GOT3 (cell line): Measurements from ENCODE around the gene SSH2.

Experiments
- DNase-seq: peaks from one replicate; lab custom pipeline; 2025; ENCODE audit warnings: mixed read lengths; lab: John Stamatoyannopoulos, UW

Gene SSH2

DNA sequence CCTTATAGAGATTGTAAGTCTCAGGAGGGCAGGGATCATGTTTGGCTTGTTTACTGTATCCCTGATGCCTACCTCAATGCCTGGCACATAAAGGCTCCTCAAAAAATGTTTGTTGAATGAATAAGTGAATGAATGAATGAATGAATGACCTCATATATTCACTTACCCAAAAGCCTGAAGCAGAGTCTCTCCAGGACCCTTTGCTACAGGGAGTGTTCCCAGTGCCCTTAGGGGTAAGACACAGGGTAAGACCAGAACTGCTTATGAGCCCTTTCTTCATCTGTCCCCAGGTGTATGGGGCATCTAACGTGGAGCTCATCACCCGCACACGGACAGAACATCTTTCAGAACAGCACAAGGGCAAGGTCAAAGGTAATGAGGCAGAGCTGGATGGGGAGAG lies 319.6 kb downstream of the SSH2 start:
- no peak for DNase-seq

DNA sequence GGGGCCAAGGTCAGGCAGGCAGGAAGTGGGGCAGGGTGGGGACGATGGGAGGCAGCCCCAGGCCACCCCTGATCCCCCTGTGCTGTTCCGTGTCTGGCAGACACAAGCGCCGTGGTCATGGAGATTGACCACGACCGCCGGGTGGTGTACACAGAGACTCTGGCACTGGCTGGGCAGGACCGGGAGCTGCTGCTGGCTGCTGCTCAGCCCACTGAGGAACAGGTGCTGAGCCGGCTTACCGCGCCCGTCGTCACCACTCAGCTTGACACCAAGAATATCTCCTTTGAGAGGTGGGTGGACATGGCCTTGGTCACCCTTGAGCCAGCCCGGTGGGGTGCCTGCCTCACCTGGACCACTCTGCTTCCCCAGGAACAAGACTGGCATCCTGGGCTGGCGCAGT lies 321.0 kb downstream of the SSH2 start:
- no peak for DNase-seq

DNA sequence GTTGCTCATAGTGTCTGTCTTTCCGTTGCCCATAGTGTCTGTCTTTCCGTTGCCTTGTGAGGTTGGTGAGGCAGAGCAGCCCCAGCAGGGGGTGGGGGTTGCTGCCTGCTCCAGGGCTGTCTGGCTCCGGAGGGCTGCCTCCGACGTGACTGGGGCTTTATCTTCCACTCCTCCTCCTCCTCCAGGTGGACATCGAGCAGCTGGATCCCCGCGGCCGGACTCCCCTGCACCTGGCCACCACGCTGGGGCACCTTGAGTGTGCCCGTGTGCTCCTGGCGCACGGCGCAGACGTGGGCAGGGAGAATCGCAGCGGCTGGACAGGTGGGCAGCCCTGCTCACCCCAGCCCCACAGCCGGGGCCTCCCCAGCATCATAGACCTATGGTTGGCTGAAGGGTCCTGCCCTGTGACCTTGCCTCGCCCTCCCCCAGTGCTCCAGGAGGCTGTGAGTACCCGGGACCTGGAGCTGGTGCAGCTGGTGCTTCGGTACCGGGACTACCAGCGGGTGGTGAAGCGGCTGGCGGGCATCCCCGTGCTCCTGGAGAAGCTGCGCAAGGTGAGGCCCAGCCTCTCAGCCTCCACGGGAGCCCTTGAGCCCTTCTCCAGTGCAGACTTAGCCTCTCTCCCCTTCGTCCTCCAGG lies 322.4 kb downstream of the SSH2 start:
- DNase-seq: no peak

DNA sequence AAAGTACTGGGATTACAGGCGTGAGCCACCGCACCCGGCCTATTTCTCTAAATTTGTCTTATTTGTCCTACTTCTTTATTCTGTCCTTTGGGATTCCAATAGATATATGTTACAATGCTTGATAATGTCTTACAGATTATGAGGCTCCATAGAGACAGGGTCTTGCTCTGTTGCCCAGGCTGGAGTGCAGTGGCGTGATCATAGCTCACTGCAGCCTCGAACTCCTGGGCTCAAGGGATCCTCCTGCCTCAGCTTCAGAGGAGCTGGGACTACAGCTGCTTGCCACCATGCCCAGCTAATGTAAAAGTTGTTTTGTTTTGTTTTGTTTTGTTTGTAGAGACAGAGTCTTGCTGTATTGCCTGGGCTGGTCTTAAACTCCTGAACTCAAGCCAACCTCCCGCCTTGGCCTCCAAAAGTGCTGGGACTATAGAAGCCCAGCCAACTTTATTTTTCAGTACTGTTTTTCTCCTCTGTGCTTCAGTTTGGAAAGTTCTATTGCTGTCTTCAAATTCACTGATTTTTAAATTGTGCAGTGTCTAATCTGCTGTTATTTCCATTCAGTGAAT lies 326.8 kb downstream of the SSH2 start:
- no peak for DNase-seq

DNA sequence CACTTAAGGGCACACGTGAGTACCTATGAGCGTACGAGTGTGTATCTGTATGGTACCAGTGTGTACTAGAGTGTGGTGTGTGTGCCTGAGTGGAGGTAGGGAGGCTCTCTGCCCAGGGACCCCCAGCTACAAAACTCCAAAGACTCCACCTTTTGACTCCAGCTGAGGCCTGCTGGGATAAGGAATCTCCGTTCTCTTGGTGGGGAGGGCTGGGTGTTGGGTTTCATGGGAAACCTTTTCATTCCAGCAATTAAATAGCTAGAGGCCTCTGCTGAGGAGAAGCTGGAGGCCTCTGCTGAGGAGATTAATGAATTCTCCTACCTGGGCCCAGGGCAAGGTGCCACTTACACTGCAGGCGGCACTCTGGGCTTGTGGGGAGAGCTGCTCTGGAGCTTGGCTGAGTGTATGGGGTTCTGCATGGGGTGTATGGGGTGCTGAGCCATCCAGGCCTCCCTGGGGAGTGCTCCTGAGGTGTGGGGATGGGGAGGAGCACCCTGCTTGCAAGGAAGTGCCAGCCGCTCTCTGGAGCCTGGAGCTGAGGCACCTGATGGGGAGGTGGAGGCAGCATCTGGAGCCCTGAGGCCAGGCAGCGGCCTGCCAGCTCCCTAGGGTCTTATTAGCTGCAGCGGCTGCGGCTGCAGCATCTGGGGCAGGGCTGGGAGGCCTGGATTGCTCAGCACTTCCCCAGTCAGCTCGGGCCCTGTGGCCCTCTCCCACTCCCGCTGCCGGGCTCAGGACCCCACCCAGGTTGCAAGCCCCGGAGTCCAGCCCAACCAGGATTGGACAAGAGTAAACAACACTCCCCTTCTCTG lies 332.5 kb downstream of the SSH2 start:
- DNase-seq: no peak

DNA sequence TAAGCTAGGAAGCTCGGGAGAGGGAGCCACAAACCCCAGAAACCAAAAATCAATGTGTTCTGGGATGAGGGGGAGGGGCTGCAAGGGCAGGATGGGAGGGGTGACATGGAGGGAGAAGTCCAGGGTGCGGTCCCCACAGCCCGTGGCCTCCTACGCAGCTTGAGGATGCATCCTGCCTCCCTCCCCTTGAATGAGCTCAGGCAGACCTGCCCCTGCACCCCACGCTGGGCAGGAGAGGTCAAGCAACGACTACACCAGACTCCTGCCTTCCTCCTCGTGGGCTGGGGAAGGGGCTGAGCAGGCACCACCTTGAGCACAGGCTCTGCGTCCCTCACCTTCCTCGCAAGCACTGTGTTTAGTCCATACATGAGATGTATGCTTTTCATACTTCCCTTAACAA lies 333.2 kb downstream of the SSH2 start:
- DNase-seq: no peak

DNA sequence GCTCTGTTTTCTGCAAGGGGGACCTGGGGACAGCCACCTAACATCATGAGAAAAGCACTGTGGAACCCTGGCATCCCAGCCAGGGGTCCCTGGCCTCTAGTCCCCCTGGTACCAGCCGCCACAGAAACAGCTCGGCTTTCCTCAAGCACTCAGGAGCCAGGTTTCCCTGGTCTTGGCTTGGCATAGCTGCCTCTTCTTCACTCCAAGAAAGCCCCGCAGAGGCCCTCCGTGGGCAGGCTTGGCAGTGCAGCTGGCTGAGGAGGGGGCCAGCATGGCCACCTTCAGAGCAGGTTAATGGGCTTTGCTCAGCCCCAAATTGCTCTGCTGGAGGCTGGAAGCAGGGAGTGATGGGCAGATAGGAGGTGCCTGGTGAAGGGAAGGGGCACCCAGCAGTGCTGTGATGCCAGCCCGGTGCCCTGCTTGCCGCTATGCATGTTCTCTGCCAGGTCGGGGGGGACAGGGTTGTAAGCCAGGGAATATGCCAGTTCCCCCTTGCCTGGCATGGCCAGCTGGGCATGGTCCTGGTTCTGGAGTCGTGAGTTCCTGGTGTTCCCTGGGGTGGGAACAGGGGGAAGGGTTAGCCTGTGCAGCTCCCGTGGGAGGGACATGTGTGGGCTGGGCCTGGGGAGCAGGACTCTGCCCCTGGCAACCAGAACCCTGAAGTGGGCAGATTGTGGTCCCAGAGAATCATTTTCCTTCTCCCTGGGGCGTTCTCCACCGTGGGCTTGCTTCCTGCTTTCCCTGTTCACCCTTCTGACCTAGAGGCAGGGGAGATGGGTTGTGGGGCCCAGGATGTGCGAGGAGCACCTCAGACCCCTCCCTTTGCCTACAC lies 333.9 kb downstream of the SSH2 start:
- DNase-seq: no peak

DNA sequence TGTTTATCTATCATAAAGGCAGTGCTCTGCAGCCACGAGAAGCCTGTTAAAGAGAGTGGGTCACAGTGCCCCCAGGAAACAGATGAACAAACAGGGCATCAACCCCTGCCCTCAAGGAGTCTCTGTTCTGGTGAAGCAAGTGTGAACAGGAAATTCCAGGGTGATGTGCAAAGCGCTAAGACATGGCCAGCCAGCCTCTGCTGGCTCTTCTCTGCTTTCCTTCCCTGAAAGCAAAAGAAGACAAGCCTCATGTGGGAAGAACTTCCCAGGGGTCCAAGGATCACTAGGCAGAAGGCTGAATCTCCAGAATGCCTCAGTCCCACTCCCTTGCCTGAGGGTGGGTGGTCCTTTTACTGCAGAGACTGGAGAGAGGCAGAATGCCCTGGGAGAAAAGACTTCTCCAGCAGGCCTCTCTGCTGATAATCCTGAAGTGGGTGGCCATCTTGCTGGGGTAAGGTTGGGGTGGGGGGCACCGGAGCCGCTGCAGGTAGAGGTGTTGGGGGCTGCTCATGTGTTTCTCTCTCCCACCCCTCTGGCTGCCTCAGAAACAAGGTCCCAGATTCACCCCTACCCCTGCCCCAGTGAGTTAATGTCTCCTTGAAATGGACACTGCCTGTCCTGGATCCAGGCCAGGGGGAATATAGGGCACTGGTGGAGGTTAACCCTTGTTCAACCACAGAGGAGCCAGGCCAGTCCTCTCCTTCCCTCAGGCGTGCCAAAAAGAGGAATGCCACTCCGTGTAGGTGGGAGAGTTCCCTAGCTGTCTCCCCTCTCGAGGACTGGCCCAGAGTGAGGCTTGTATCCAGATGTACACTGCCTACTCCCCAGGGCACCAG lies 334.7 kb downstream of the SSH2 start:
- DNase-seq: no peak

DNA sequence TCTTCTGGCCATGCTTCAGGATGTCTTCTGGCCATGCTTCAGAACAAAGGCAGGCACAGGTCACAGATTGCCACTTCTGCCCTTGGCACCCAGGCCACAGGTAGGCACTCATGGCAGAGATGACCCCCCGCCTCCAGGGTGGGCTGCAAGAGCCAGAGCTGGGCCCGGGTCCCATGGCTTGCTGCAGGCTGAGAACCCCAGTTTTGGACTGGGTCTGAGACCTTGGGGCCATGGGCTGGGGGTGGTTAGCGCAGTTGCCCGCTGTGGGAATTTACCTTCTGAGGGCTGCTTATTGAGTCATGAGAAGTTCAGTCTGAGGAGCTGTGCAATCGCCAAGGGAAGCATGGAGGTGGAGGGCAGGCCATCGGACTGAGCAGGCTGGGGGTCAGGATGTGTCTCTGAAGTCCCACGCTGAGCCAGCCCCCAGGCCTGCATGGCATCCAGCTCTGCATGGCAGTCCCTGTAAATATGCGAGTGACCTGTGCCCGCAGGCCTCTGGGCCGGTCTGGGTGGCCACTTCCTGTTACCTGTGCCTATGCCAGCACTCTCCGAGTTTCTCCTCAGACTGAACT lies 335.4 kb downstream of the SSH2 start:
- no peak for DNase-seq

DNA sequence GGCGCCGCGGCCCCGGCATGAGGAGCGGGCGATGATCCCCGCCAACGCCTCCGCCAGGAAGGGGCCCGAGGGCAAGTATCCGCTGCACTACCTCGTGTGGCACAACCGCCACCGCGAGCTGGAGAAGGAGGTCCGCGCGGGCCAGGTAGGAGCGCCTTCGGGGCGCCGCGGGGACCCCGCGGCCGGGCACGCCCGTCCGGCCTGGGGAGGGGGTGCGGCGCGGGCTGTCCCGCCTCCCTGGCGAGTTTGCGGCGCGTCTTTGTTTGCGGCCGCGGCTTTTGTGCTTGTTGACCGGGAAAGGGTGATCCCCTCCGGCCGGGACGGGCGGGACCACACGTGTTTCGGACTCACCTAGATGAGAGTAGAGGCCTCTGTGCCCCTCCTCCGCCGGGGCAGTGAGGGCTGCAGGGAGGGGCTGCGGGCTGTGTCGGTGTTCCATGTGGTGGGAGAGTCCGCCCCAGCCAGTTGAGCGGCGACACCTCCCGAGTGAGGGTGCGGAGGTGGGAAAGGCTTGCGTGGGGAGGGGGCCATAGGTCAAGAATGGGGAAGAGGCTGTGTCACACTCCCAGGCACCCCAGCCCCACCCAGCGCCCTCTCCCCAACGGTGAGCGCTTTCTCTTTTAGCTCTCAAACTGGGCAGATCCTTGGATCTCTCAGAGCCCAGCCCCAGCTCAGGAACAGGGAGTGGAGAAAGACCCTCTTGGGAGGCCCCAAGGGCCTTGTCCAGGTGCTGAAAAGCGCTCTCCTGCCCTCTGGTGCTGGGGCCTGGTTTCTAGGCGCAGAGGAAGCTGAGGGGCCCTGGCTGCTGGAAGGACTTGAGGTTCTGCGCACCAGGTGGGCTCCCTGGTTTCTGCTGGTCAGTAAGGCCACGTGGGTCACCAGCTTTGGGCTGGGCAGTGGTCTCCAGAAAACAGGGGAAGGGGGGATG lies 336.2 kb downstream of the SSH2 start:
- no peak for DNase-seq

DNA sequence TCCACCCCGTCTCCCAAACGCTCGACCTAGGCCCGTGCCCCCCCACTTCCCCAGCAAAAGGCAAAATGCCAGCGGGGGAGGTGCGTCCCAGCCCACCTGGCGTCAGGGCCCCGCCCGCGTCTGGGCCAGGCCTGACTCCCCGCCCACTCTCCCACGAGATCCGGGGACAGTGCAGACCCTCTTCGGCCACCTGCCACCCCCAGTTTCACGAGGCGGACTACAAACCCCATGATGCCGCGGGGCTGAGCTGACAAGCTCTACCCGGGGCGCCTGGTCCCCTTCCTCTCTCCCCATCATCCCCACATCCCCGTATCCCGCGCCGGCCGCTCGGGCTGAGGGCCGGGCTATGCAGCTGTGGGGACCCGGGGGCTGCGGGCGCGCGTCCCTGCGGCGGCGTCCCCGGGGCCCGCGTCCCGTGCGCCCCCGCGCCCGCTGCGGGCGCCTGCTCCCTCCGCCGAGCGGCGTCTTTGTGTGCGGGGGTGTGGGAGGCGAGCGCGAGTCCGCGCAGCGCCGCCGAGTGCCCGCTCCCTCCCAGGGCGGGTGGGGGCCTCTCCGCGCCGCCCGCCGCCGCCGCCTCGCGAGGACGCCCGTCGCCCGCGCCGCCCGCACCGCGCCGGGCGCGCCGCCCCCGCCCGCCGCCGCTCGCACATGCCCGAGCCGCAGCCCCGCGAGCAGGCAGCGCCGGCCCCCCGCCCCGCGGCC lies 337.0 kb downstream of the SSH2 start, which contains the start of gene ANKRD13B:
TSS of gene ANKRD13B (plus strand) at position 283 of the 702 bp plus-strand sequence. CDS start 490 bp downstream, outside the sequence.
- no peak for DNase-seq

DNA sequence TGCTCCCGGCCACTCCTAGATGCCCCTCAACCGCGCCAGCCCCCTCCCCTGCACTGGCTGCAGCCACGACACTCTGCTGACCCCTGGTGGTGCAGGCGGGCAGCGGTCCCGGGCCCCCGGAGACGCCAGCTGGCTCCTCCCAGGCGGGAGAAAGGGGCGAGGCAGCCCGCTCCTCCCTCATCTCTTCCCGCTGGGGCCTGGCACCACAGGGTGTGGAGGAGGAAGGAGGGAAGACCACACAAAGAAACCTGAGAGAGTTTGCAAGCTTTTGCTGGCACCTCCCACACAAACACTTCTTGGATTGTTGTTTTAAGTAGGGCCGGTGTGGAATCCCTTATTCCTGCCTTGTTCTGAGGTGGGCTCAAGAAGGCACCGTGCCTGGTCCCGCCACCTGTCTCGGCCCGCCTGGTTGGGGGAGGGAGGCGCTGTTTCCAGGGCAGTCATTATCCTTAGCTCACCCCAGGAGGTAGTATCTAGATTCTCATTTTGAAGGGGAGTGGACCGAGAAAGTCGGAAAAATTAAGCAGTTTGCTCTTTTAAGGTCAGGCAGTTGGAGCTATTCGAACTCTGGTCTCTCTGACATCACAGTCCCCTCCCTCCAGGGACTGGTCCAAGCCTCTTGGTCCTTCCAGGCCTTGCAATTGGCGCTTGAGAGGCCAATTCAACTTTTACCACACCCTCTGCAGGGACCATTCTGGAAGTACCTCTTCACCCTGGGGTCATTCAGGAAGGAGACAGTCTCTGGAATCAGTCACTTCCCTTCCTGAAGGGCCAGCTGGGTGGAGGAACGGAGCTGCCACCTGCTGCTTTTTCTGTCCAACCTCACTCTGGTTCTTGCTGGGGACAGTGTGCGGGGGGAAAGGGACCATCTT lies 338.1 kb downstream of the SSH2 start:
- DNase-seq: peak; percentile 42

DNA sequence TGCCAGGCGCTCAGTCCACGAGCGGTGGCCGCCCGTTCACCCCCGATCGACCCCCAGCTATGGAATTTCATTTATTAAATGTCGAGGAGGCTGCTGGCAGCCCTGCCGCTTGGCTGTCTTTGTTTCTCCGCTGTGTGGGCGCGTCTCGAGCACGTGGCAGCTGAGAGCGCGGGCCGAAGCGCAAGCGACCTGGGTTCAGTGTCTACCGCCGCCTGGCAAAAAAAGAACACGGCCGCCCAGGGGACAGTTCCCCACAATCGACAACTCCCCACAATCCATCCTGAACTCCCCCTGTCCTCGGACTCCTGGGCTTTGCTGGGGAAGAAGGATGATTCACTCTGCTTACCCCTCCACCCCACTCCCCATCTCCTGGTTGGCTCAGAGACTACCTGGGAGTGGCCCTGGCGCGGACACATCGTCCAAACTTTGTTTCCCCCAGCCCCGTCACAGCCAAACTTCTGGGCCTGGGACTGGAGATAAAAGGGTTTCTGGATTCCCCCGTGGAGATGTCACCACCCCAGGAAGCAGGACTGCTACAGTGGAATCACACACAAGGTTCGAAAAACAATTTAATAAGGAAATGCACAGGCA lies 338.8 kb downstream of the SSH2 start:
- DNase-seq: no peak

DNA sequence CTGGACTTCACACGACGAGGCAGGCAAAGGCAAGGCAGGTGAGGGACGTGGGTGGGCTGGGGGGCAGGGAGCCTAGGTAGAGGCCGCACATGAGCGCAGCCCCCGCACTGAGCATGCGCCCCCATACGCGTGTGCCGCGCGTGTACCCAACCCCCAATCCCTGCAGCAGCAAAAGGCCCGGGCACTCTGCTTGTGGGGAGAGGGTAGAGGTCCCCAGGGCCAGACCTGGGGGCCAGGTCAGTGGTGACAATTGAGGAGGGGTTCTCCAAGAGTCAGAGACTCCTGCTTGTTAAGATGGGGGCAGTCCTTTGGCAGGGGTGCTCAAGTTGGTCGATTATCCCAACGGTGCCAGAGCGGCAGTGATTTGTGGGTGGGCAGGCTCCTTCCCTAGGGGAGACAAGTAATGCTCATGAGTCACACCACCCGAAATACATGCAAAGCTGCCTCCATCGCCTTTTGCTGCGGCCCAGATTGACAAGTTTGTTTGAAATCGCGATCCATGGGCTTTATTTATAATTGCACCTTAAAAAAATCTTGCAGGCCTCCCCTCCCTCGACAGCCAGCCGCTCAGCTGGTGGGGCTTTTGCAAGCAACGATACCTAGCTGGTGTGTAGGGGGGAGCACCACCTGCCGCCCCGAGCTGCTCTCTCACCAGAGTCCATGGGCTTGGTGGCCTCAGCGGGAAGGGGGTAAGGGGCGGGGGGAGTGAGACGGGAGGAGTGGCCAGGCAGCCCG lies 339.4 kb downstream of the SSH2 start:
- no peak for DNase-seq

DNA sequence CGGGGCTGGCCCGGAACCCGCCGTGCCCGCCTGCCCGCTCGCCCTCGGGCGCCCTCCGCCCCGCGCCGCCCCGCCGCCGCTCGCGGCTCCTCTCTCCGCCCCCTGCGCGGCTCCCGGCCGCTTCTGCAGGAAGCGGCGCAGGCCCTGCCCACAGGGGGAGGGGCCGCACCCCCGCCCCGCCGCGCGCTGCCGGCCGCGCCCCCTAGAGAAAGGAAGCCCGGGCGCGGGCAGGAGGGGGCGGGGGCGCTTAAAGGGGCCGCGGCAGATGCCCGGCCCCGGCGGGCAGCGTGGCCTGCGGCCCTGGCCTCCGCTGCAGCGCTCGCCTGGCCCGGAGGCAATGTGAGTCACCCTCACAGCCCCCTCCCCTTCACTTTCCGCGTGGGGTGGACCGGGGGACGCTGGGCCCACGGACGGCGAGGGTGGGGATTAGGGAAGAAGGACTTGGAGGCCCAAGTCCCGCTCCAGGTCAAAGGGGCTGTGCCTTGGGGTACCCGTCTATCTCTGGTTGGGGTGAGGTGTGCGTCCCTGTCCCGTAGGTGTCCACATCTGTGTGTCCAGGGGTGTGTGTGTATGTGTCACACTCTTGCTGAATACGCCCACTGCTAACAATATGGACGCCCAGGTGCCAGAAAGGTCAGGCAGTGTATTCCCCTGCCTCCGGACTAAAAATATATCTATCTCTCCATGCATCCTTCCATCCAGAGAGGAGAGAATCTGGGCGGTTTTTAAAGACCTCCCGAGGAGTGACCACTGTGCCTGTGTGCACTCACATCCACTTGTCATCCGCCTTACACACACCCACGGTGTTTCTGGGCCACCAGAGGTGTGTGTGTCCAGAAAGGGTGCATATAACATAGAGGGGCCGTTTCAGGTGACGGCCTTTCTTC lies 340.3 kb downstream of the SSH2 start, which contains the start of gene GIT1:
TSS of gene GIT1 (minus strand) at position 125 of the 887 bp plus-strand sequence. CDS start 270 bp downstream, outside the sequence.
- no peak for DNase-seq
